GM12872 (cell line): Measurements from ENCODE around the gene PPCDC.

ENCODE experiments used
- CTCF ChIP-seq: IDR thresholded peaks from 3 replicates; pipeline ENCODE4 v1.5.1; 2011; ENCODE audit warnings: low read depth, mild to moderate bottlenecking, low read length, moderate library complexity; ENCODE audit not compliant: insufficient read depth

PPCDC gene

DNA sequence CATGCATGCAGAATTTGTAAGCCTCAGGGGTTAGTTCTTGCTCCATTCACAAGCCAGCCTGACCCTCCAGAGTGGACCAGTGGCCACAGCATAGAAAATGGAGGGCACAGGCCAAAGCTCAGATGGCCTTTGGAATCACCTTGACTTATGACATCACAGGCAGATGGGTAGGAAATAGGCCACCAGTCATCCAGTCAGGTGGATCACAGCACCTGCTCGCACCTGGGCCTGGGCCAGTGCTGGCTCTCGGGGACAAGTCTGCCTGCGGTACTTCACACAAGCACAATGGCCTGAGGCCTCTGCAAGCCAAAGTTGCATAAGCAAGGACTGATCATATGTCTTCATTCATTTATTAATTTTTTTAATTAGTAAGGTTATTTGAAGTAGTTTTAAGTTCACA lies 39.3 kb downstream of the PPCDC start:
- TF ChIP-seq CTCF, result no peak

GRCh38 chr15:75063338-75063737 lies 39.9 kb downstream of the PPCDC start:
- TF ChIP-seq CTCF, result no peak

GRCh38 chr15:75063889-75064288 lies 40.5 kb downstream of the PPCDC start:
- TF ChIP-seq CTCF, result no peak

DNA sequence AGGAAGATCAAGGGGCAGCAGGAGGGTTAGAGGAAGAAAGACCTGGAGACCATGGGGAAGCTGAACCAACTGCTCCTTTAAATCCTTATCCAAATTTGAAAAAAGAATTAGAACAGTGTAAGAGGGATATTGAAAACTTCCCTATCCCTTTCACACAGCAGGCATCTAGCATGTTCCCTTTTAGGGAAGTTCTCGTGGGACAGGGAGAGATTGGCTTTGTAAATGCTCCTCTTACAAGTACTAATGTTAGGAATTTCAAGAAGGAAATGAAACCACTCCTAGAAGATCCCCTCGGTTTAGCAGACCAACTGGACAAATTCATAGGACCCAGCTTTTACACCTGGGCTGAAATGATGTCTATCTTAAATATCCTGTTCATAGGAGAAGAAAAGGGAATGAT lies 41.5 kb downstream of the PPCDC start:
- no peak for TF ChIP-seq CTCF

- no peak for TF ChIP-seq CTCF
Observed at GRCh38 chr15:75065467-75065850, 42.1 kb downstream of the PPCDC start.

GRCh38 chr15:75065851-75066509 lies 42.6 kb downstream of the PPCDC start:
- no peak for TF ChIP-seq CTCF

GRCh38 chr15:75067123-75067830 lies 43.9 kb downstream of the PPCDC start:
- TF ChIP-seq CTCF, result no peak
